ENCODE results near the gene MCHR1.

DNA sequence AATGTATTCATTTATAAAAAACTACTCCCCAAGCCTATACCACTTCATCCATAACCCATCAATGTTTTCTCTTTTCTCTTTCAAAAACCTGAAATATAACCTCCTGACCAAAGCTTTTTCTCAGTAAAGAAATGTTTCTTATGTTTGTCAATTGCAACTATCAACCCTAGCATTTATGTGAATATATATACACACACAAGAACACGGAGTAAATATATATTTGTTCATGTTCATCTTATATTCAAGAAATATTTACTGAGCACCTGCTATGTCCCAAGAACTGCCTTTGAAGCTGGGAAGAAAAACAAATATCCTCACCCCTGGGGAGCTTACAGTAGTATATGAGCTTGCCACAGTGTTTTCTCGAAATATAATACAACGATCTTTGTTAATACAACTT is 46.2 kb upstream of the MCHR1 start:
- TF ChIP-seq CTCF (IDR thresholded peaks at IDR 0.05; ENCODE audit: low read depth, low read length, poor library complexity, severe bottlenecking) (no peak), EZH2phosphoT487 (IDR thresholded peaks at IDR 0.05; ENCODE audit: borderline replicate concordance, low read length) (no peak)

All from DOHH2 (cell line).